SW 1271 (cell line): ENCODE results near the gene FLT3.
"Not testable (repeated sequence)": the region's sequence is repeated elsewhere in the genome, so short reads cannot be mapped to it uniquely, and the experiment has no call there.

Experiments used
- DNase-seq, 2 experiments: peaks; one replicate each; lab custom pipeline; 2025; lab: John Stamatoyannopoulos, UW

Gene FLT3

GRCh38 chr13:28044608-28045007 is 55.8 kb downstream of the FLT3 start:
- DNase-seq: no peak

GRCh38 chr13:28043224-28043623 is 57.2 kb downstream of the FLT3 start:
- DNase-seq: no peak

- DNase-seq: no peak
Measured at GRCh38 chr13:28041501-28041900, 58.9 kb downstream of the FLT3 start.

- no peak for DNase-seq
Measured at GRCh38 chr13:28041031-28041461, 59.3 kb downstream of the FLT3 start.

- DNase-seq: peak in 1 of 2 experiments; percentile 12
Measured at GRCh38 chr13:28037399-28037798, 63.0 kb downstream of the FLT3 start.

GRCh38 chr13:28035146-28035782 is 65.1 kb downstream of the FLT3 start:
- DNase-seq: no peak

- DNase-seq: no peak
Measured at GRCh38 chr13:28033894-28034655, 66.3 kb downstream of the FLT3 start.

GRCh38 chr13:28032438-28032837 is 67.9 kb downstream of the FLT3 start:
- not testable (repeated sequence) for DNase-seq

GRCh38 chr13:28031896-28032288 is 68.5 kb downstream of the FLT3 start:
- DNase-seq: no peak

- no peak for DNase-seq
Measured at GRCh38 chr13:28031220-28031895, 69.0 kb downstream of the FLT3 start.

- no peak for DNase-seq
Measured at GRCh38 chr13:28027607-28028364, 72.6 kb downstream of the FLT3 start.

GRCh38 chr13:28027071-28027470 is 73.3 kb downstream of the FLT3 start:
- no peak for DNase-seq

- DNase-seq: no peak
Measured at GRCh38 chr13:28026508-28026907, 73.9 kb downstream of the FLT3 start.

- no peak for DNase-seq
Measured at GRCh38 chr13:28022848-28023518, 77.4 kb downstream of the FLT3 start.

GRCh38 chr13:28014301-28014700 is 86.1 kb downstream of the FLT3 start:
- DNase-seq: no peak

GRCh38 chr13:28013482-28013881 is 86.9 kb downstream of the FLT3 start:
- no peak for DNase-seq

- peak in 1 of 2 experiments; percentile 2 for DNase-seq
Measured at GRCh38 chr13:28012896-28013295, 87.5 kb downstream of the FLT3 start.

GRCh38 chr13:28012383-28012782 is 88.0 kb downstream of the FLT3 start:
- DNase-seq: no peak

- no peak for DNase-seq
Measured at GRCh38 chr13:28010046-28010445, 90.3 kb downstream of the FLT3 start.

- DNase-seq: not testable (repeated sequence)
Measured at GRCh38 chr13:28005016-28005415, 95.4 kb downstream of the FLT3 start.

GRCh38 chr13:28002886-28003698 is 97.3 kb downstream of the FLT3 start:
- DNase-seq: no peak
